ENCODE results near the gene MAP2K7.

DNA sequence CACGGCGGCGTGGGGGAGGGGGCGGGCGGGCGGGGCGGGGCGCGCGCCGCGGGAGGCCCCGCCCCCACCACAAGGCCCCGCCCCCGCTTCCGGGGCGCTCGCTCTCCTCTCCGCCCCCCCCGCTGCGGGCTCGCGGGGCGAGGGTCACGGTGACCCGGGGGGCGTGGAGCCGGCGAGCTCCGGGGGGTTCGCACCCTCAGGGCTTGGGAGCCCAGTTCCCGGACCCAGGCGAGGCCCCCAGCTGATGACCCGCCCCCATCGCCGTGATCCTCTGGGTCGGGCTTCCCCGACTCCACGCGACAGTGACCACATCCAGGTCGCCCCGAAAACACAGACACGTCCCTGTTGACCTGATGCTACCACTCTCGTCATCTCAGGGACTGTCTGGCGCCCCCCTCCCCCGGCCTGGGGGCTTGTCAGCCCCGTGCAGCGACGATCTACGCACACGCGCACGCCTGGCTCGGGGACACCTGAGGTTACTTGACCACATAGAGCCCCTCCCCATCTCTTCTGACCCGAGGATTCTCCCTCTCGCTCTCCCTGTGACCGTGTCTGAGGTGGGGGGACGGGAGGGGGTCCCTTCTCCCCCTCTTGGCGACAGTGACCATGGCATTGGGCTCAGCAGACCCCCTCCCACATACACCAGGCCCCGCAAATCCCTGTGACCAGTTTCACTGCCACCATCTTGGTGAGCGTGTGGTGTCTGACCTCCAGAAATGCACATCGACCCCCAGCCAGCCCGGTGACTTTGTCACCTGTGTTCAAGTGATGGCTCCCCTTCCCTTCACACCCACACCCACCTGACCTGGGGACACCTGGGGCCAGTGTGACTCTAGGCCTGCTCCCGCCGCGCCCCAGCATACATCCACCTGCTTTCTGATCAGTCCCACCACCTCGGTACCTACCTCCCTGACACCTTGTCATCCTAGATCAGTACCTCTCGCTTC is 670 bp downstream of the MAP2K7 start:
- TF ChIP-seq, protein P1, sequence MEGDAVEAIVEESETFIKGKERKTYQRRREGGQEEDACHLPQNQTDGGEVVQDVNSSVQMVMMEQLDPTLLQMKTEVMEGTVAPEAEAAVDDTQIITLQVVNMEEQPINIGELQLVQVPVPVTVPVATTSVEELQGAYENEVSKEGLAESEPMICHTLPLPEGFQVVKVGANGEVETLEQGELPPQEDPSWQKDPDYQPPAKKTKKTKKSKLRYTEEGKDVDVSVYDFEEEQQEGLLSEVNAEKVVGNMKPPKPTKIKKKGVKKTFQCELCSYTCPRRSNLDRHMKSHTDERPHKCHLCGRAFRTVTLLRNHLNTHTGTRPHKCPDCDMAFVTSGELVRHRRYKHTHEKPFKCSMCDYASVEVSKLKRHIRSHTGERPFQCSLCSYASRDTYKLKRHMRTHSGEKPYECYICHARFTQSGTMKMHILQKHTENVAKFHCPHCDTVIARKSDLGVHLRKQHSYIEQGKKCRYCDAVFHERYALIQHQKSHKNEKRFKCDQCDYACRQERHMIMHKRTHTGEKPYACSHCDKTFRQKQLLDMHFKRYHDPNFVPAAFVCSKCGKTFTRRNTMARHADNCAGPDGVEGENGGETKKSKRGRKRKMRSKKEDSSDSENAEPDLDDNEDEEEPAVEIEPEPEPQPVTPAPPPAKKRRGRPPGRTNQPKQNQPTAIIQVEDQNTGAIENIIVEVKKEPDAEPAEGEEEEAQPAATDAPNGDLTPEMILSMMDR (conservative IDR thresholded peaks at IDR 0.05 in 1 of 2, IDR thresholded peaks at IDR 0.05 in 1 of 2; ENCODE audit: low read depth in 1 of 2, low read length in 2 of 2): no peak
- no peak for TF ChIP-seq EZH2 (IDR thresholded peaks at IDR 0.05; ENCODE audit: low read length, missing control alignments)

Data from fibroblast of lung (primary cell).